Mesodermal cell (in vitro differentiated cells): ENCODE data around the gene SECISBP2.
"Not testable (repeated sequence)": the region's sequence is repeated elsewhere in the genome, so short reads cannot be mapped to it uniquely, and the experiment has no call there.

Experiments
- H3K27ac ChIP-seq: 2 replicates; pipeline ENCODE4 v1.7.0; 2013; ENCODE audit warnings: mild to moderate bottlenecking, low read depth, low read length, moderate library complexity; ENCODE audit not compliant: severe bottlenecking
- H3K36me3 ChIP-seq: 2 replicates; pipeline ENCODE4 v1.7.1; 2013; ENCODE audit warnings: mild to moderate bottlenecking, low read length, moderate library complexity; ENCODE audit not compliant: control insufficient read depth, insufficient read depth
- H3K4me1 ChIP-seq: one replicate; pipeline ENCODE4 v1.7.1; 2013; ENCODE audit warnings: mild to moderate bottlenecking, low read length; ENCODE audit not compliant: insufficient read depth, control insufficient read depth, poor library complexity, severe bottlenecking
- H3K4me3 ChIP-seq: 2 replicates; pipeline ENCODE4 v1.7.0; 2013; ENCODE audit warnings: low read length, control low read depth, mild to moderate bottlenecking; ENCODE audit not compliant: insufficient read depth, poor library complexity, severe bottlenecking; ENCODE audit errors: extremely low read depth
- H3K9me3 ChIP-seq: 2 replicates; pipeline ENCODE4 v1.7.1; 2013; ENCODE audit warnings: mild to moderate bottlenecking, low read length, moderate library complexity; ENCODE audit not compliant: control insufficient read depth
- WGBS, 2 experiments: methylation state at CpG; one replicate each; pipeline ENCODE4 v1.1.5; 2013; ENCODE audit warnings: missing lambda C conversion rate in 2 of 2; ENCODE audit not compliant: insufficient coverage in 2 of 2; 5-methylcytosine and 5-hydroxymethylcytosine counted together

Gene SECISBP2

GRCh38 chr9:89323390-89323789, 5.1 kb downstream of the SECISBP2 start:
- Histone ChIP-seq H3K36me3 (peaks cover 43% of the 10 kb centered on the region), H3K4me3 (no peak overlapping the region), H3K27ac (no peak overlapping the region), H3K9me3 (no peaks in the 10 kb centered on the region), H3K4me1 (peaks cover 8% of the 10 kb centered on the region)
- 90 to 98% methylated on average over 4 of the region's 4 CpGs for WGBS, 2 experiments

GRCh38 chr9:89325733-89326132, 7.4 kb downstream of the SECISBP2 start:
- Histone ChIP-seq H3K4me1 (peaks cover 2% of the 10 kb centered on the region), H3K27ac (no peak overlapping the region), H3K36me3 (peaks cover 57% of the 10 kb centered on the region), H3K9me3 (no peaks in the 10 kb centered on the region), H3K4me3 (no peak overlapping the region)
- WGBS, 2 experiments: 73 to 90% methylated on average over 1 to 3 of the region's 3 CpGs

- no peak overlapping the region for H3K4me3 ChIP-seq
- no peak overlapping the region for H3K27ac ChIP-seq
- H3K4me1 ChIP-seq: peaks cover 2% of the 10 kb centered on the region
- 100% methylated on average over 3 to 4 of the region's 8 CpGs for WGBS, 2 experiments
- H3K9me3 ChIP-seq: no peaks in the 10 kb centered on the region
- peaks cover 69% of the 10 kb centered on the region for H3K36me3 ChIP-seq
These were observed 9.8 kb downstream of the SECISBP2 start for GRCh38 chr9:89328064-89328463.

- H3K27ac ChIP-seq: no peak overlapping the region
- no peak overlapping the region for H3K4me3 ChIP-seq
- H3K36me3 ChIP-seq: peaks cover 85% of the 10 kb centered on the region
These were observed 11.6 kb downstream of the SECISBP2 start for GRCh38 chr9:89329917-89330316.

GRCh38 chr9:89330513-89330912, 12.2 kb downstream of the SECISBP2 start:
- Histone ChIP-seq H3K4me3 (no peak overlapping the region), H3K9me3 (no peaks in the 10 kb centered on the region), H3K27ac (no peak overlapping the region), H3K4me1 (no peaks in the 10 kb centered on the region), H3K36me3 (peaks cover 88% of the 10 kb centered on the region)
- WGBS, 2 experiments: 100% methylated on average over 4 to 6 of the region's 7 CpGs

More at GRCh38 chr9:89329917-89330316, 11.6 kb downstream of the SECISBP2 start:
- Histone ChIP-seq H3K4me1 (no peaks in the 10 kb centered on the region), H3K9me3 (no peaks in the 10 kb centered on the region)

GRCh38 chr9:89339807-89340206, 21.5 kb downstream of the SECISBP2 start:
- Histone ChIP-seq H3K36me3 (peaks cover 74% of the 10 kb centered on the region), H3K9me3 (no peaks in the 10 kb centered on the region)
- WGBS, 2 experiments: 89 to 100% methylated on average over 2 of the region's 2 CpGs

GRCh38 chr9:89340332-89340731, 22.0 kb downstream of the SECISBP2 start:
- H3K9me3 ChIP-seq: no peaks in the 10 kb centered on the region
- peaks cover 74% of the 10 kb centered on the region for H3K36me3 ChIP-seq
- WGBS, 2 experiments: no CpG with 5 or more reads among the region's 3 CpGs
- no peaks in the 10 kb centered on the region for H3K4me1 ChIP-seq
- no peak overlapping the region for H3K4me3 ChIP-seq
- no peak overlapping the region for H3K27ac ChIP-seq

More at GRCh38 chr9:89339807-89340206, 21.5 kb downstream of the SECISBP2 start:
- no peak overlapping the region for H3K27ac ChIP-seq
- no peak overlapping the region for H3K4me3 ChIP-seq
- no peaks in the 10 kb centered on the region for H3K4me1 ChIP-seq

GRCh38 chr9:89342213-89342612, 23.9 kb downstream of the SECISBP2 start:
- H3K4me3 ChIP-seq: no peak overlapping the region
- H3K9me3 ChIP-seq: no peaks in the 10 kb centered on the region
- WGBS, 2 experiments: 95 to 100% methylated on average over 3 of the region's 6 CpGs
- H3K36me3 ChIP-seq: peaks cover 83% of the 10 kb centered on the region
- H3K27ac ChIP-seq: no peak overlapping the region
- no peaks in the 10 kb centered on the region for H3K4me1 ChIP-seq

- no peak overlapping the region for H3K27ac ChIP-seq
- WGBS, 2 experiments: no CpG with 5 or more reads among the region's 1 CpG
- H3K4me3 ChIP-seq: no peak overlapping the region
- H3K4me1 ChIP-seq: no peaks in the 10 kb centered on the region
- H3K9me3 ChIP-seq: no peaks in the 10 kb centered on the region
- peaks cover 83% of the 10 kb centered on the region for H3K36me3 ChIP-seq
These were observed 24.6 kb downstream of the SECISBP2 start for GRCh38 chr9:89342948-89343347.

GRCh38 chr9:89343812-89344211, 25.5 kb downstream of the SECISBP2 start:
- H3K9me3 ChIP-seq: not testable (repeated sequence)
- H3K36me3 ChIP-seq: peaks cover 85% of the 10 kb centered on the region
- WGBS, 2 experiments: 88 to 100% methylated on average over 1 to 7 of the region's 7 CpGs

GRCh38 chr9:89345476-89345875, 27.2 kb downstream of the SECISBP2 start:
- no peak overlapping the region for H3K27ac ChIP-seq
- no peak overlapping the region for H3K4me3 ChIP-seq
- WGBS, 2 experiments: 97 to 100% methylated on average over 2 to 5 of the region's 5 CpGs
- no peaks in the 10 kb centered on the region for H3K9me3 ChIP-seq
- peaks cover 88% of the 10 kb centered on the region for H3K36me3 ChIP-seq
- H3K4me1 ChIP-seq: no peaks in the 10 kb centered on the region

More at GRCh38 chr9:89343812-89344211, 25.5 kb downstream of the SECISBP2 start:
- H3K27ac ChIP-seq, H3K4me3 ChIP-seq, H3K4me1 ChIP-seq: not testable (repeated sequence)
